Activated T-cell treated with anti-CD3 and anti-CD28 coated beads for 24 hours (primary cell): Measurements from ENCODE around the gene SLC25A24.
"Not testable (repeated sequence)": the region's sequence is repeated elsewhere in the genome, so short reads cannot be mapped to it uniquely, and the experiment has no call there.

Experiments used
- DNase-seq: peaks from one replicate; pipeline ENCODE4 v3.0.0-alpha.2; 2020; ENCODE audit warnings: low read depth

Gene SLC25A24

DNA sequence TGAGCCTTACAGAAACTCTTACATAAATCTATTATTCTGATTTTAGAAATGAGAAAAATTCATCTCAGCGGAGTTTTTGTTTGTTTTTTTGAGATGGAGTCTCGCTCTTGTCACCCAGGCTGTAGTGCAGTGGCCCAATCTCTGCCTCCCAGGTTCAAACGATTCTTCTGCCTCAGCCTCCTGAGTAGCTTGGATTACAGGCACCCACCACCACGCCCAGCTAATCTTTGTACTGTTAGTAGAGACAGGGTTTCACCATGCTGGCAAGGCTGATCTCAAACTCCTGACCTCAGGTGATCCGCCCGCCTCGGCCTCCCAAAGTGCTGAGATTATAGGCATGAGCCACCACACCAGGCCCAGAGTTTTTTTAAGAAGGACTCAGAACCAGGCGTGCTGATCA, 60.6 kb downstream of the SLC25A24 start:
- DNase-seq = not testable (repeated sequence)

DNA sequence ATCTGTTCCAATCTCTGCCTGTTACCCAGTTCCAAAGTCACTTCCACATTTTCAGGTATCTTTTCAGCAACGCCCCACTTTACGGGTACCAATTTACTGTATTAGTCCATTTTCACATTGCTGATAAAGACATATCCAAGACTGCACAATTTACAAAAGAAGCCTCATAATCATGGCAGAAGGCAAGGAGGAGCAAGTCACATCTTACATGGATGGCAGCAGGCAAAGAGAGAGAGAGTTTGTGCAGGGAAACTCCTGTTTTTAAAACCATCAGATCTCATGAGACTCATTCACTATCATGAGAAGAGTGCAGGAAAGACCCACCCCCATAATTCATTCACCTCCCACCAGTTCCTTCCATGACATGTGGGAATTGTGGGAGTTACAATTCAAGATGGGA, 67.0 kb downstream of the SLC25A24 start:
- DNase-seq = not testable (repeated sequence)

DNA sequence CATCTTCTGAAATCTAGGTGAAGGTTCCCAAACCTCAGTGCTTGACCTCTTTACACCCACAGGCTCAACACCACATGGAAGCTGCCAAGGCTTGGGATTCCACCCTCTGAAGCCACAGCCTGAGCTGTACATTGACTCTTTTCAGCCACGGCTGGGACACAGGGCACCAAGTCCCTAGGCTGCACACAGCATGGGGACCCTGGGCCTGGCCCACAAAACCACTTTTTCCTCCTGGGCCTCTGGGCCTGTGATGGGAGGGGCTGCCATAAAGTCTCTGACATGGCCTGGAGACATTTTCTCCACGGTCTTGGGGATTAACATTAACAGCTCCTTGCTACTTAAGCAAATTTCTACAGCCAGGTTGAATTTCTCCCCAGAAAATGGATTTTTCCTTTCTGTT, 67.8 kb downstream of the SLC25A24 start:
- DNase-seq = not testable (repeated sequence)

DNA sequence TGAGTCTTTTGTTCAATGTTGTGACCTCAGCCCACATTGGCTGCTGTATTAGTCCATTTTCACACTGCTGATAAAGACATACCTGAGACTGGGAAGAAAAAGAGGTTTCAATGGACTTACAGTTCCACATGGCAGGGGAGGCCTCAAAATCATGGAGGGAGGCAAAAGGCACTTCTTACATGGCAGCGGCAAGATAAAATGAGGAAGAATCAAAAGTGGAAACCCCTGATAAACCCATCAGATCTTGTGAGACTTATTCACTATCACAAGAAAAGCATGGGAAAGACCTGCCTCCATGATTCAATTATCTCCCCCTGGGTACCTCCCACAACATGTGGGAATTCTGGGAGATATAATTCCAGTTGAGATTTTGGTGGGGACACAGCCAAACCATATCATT, 68.9 kb downstream of the SLC25A24 start:
- DNase-seq = not testable (repeated sequence)

DNA sequence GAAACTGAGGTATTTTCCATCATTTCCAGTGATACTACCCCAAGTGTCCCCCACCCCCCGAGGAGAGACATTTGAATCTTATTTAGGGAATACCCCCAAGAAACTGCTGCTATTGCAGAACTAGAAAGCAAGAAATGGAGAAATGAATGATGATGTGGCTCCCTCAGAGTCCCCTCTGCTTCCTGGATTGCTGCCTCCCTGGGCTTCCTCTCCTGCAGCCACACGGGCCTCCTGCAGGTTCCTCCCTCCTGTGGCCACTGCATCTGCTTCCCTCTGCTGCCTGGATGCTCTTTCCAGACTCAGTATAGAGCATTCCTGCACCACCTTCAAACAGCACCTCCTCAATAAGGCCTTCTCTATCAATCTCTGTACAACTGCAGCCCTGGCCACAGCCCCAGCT, 69.3 kb downstream of the SLC25A24 start:
- no peak for DNase-seq

DNA sequence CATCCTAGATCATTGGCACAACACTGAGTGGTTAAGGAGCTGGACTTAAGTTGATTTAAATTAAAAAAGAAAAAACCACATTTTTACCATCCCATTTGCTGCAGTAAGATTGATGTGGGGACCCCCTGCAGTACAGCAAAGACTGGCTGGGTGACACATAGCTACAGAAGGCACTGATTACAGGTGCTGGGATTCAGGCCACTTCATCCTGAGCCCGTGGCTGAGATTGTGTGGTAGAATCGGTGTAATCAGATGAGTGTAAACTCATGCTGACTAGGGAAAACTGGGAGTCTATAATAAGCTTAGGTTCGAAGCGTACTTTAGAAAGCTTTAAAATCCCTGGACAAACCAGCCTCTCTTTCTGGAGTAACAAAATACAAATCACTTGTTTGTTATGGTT, 70.1 kb downstream of the SLC25A24 start:
- no peak for DNase-seq

DNA sequence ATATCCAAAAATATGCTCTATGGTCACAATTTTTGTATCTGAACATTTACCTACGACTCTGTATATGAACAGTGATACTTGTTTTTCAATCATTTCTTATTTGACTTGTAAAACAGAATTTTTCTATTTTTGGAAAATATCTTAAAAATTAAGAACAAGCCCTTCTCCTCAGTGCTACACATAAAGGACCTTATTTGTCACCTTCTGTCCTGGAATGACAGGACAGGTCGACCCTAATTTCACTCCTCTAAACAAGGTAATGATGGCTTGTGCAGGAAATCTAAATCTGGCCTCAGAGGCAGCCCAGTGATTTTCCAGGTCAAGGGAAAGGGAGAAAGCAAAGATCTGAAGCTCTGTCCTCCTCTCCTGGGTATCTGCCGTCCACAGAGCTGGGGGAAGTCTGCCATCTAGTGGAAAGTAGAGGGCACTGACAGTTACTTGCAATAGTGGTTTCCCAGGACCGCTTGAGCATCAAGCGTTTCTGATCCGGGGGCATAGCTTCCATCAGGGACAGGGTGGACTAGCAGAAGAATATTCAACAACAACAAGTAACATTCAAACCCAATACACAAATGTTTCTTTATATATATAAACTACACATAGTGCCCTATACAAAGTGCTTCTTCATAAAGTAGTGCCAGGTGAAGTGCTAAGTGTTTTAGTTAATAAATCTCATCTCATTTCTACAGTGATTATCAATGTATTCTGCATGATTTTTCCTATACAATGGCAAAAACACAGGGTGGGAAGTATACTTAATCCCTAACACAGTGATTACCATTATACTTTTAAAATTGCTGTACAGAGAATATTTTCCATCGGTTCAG, 74.6 kb downstream of the SLC25A24 start:
- peak; percentile 47 for DNase-seq

DNA sequence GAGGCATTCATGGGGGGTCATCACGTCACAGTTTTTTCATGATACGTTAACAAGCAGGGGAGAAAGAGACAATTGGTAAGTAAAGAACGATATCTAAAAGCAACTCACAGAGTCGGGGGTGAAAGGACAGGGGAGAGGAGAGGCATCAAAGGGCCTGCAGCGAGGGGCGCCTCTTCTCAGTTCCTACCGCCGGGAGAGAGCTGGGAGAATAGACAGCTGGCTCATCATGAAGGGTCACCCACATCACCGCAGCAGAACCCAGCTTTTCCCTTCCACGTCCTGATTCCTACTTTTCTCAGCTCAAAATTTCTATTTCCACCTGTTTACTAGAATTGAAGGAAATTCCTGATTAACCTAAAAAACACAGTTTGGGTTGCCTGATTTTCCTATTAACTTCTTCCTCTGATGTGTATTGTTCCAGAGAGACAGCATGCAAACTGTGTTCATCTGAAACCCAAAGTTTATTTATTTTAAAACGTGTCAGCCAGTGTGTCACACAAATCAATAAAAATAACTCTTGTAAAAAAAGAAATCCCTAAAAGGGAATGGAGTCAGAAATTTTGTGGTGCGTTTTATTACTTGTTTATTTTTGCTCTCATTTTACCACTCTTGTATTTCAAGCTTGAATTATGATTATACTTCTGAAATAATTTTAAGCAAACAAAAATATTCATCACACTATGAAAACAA, 75.4 kb downstream of the SLC25A24 start:
- no peak for DNase-seq

DNA sequence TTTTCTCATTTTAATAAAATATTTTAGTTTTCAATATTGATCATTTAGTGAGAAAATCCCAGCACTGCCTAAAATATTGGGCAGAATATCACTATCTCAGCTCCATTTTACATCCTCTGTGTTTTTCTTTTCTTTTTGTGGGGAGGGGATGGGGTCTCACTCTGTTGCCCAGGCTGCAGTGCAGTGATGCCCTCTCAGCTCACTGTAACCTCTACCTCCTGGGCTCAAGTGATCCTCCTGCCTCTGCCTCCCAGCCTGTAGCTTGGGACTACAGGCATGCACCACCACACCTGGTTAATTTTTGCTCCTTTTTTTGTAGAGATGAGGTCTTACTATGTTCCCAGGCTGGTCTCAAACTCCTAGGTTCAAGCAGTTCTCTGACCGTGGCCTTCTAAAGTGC, 76.1 kb downstream of the SLC25A24 start:
- no peak for DNase-seq

DNA sequence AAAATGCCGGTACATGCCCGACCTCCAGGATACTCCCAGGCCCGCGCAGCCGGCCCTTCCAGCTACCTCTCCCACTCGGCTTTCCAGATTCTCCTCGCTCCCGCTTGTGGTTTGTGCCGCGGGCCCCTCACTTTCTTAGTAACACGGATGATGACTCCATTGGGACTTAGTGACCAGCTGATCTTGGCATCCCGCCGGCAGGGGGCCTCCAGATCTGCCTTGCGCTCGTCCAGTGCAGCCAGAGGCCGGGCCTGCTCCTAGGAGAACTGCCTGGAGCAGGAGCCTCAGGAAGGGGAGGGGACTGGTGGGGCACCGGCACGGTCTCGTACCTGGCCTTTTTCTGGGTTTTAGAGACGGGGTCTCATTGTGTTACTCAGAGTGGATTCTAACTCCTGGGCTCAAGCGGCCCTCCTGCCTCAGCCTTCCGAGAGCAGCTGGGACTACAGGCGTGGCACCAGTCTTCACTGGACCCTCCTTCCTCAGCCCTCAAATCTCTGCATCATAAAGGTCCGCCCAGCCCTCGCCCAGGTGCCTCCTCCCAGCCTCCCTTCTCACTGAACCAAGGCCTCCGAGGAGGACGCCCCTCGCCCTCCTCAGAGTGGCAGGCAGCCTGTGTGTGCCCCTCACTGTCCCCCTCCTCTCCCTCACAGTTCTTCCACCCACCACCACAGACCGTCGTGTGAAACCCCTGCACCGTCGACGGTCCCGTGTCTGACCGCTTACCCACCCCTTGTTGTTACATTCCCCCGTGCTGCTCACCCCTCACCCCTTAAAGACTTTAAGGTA, 78.6 kb downstream of the SLC25A24 start:
- DNase-seq = no peak

DNA sequence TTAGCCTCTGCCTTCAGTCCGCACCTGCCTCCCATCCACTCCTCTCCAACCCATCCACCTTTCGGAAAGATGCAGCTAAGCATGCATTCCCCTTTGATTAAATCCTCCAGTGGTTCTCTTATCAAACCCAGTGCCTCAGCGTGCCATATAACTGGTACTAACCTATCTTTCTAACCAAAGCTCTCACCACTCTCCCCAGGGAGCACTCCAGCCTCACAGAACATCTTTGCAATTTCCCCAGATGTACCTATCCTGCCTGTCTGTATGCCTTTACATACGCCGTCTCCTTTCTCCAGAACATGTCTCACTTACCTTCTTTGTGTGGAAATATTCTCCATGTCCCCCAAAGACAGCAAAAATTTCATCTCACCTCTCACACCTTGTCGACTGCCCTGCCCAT, 80.0 kb downstream of the SLC25A24 start:
- DNase-seq = no peak

DNA sequence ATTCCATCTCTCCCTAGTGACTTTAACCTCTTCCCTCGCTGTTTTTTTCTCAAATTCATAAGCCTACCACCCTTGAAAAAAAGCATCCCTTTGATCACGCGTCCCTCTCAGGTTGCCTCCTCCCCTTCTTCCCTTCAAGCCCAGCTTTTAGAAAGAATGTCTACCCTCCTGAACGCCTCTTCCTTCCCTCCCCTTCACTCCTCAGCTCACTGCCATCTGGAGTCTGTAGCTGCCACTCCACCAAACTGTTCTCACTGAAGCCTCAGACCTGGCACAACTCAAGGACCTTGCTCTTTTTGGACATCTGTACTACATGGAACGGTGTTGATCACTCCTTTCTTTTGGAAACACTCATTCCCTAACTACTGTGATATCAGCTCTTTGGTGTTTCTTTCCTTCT, 80.6 kb downstream of the SLC25A24 start:
- no peak for DNase-seq

DNA sequence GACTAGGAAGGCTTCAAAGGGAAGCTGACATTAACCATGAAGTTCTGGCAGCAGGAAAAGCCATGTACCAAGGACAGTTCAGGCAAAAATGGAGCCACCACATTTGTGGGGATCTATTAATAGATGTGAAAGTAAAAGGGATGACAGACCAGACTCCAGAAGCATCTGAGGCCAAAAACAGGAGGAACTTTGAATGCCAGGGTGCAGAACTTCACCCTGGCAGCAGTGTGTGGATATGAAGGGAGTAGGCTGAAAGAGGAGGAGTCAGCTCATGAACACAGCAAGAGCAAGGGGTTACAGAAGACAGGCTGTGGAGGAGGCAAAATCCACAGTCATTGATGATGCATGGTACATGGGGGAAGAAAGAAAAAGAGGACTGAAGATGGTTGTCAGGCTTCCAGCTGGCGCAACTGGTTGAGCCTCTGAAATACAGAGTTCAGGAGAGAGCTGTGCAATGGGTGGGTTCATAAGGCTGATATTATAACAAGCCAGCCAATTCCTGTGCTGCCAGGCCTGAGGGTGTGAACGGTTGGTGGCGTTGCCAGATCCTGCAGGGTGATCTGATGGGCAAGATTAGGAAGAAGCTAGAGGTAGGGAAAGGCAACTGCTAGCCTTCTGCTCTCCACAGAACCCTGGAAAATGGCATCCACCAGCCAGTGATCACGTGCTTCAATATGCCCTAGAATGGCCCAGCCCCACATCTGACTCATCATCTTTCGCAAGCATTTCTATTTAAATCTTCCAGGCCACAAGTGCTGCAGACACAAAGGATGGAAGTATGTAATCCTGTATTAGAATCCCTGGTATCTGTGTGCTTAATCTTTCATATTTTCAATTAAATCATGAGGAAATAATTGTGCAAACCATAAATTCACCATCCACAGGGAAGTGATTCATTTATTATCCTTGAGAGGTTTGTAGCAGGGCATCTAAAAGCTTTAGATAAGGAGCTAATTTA, 81.9 kb downstream of the SLC25A24 start:
- DNase-seq = no peak

DNA sequence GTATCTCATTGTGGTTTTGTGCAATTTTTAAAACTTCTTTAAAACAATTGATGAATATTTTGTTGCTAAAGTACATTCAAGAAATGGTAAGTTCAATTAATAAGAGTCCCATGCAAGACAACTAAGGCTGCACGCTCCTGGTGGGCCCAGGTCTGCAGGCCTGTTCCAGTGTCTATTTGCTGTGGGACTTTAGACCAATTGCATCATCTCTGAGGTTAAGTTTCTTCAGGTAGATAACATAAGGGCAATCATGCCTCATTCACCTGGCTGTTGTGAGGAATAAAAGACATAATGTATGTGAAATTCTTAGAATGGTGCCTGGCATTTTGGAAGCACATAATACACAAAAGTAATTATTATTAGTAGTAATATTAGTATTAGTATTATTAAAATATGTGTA, 82.9 kb downstream of the SLC25A24 start:
- DNase-seq = no peak

DNA sequence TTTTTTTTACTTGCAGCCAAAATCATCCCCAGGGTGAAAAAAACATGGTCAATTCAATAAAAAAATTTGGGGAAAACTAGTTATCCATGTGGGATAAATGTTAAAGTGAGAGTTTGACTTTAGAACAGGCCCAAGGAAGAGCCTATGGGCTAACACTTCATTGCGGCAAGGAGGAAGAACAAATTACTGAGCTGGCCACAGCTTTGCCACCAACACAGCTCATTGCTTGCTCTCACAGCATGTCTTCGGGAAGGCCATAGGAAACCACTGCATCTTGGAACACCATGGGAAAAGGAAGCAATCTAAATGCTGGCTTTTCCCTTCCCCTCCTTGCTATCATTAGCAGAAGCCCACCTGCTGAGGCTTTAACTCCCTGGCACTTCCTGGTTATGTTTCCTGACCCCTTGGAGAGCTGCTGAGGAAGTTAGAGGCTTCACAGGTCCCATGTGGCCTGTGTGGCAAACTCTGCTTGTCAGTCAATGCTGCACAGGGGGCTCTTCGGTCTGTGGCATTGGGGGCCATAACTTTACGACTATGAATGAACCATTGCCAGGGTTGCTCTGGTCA, 86.0 kb downstream of the SLC25A24 start:
- no peak for DNase-seq

DNA sequence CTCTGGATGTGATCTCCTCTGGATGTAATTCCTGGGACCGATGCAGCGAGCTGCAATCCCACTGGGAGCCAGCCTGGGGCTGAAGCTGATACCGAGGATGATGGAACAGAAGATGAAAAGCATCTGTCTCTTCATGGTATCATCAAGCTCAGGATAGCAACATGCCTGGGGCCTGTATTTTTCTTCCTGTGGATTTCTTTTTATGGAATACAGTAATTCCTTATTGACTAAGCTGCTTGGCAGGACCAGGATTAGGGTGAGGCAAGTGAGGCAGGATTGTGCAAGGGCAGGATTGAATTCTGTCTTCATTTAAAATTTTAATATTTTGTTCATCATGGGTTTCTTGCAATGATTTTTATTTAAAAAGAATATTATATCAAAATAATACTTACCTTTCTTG, 86.6 kb downstream of the SLC25A24 start:
- no peak for DNase-seq

DNA sequence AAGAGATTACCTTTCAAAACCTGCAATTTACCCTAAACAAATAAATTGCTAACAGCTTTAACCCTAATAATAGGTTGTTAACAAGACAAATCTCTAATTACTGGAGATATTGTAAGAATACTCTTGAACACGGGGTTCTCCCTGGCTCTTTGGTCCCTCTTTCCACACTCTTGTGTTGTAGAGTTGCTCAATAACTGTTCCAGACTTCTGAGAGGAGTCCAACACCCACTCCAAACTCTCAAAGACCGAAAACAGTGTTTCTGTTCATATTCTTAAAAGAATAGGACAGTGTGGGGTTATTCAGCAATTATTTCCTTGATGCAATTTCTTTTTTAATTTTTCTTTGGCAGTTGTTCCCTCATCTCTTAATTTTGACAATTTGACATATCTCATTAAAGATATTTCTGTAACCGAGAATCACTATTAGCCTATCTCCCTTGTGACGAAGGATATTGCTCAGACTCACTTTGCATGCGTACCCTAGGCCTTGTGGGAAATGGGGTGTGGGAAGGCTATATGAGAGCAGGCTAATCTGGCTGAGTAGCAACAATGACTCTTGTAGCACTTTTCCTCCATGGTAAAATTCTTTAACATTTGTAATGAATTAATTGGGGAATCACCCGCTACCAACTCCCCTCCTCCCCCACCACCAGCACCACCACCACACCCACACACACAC, 90.7 kb downstream of the SLC25A24 start:
- DNase-seq = no peak

DNA sequence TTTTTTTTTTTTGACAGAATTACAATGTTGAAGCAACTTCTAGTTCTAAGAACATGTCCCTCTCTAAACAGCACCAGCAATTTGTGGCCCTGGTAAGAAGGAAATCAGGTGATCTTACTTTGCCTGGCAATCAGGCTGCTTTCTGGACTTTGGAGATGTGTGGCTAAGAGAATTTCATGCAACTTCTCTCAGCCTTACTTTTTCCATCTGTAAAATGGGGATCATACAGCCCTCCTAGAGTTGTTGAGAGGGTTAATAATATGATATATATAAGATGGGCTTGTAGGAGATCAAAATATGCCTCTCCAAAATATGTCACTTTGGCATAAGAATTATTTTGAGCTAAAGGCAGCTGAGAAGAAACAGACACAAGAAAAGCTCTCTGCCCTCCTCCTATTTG, 92.0 kb downstream of the SLC25A24 start:
- no peak for DNase-seq

DNA sequence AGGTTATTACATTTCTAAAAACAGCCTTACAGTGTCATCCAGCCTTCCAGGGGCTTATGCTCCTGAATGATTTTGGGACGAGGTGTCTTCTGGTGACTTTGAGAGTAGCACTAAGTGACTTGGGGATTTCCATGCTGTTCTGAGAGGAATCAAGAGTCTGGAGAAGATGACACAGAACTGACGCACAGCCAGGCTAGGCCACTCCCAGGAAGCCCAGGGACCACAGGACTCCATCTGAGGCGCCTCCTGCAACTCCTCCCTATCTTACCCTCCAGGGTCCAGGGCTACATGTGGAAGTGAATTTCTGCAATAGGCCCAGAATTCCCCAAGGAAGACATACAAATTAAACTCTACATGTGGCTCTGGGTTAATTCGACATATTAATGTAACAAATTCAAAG, 92.5 kb downstream of the SLC25A24 start:
- peak; percentile 26 for DNase-seq

DNA sequence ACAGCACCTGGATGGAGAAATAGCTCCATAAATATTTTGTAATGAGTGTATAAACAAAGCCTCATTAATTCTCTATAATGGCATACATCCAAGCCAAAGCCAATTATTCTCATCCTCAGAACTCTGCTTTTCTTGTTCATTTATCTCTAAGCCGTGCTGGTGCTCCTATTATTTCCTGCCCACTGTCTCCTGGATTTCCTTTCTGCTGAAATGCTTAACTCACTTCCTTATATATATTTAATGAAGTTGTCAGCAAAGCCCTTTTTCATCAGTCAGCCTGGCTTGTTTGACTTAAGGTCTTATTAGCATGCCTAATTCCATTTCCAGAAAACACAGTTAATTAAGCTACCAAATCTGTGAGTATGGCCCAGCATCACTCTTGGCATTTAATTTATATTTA, 93.4 kb downstream of the SLC25A24 start:
- no peak for DNase-seq

DNA sequence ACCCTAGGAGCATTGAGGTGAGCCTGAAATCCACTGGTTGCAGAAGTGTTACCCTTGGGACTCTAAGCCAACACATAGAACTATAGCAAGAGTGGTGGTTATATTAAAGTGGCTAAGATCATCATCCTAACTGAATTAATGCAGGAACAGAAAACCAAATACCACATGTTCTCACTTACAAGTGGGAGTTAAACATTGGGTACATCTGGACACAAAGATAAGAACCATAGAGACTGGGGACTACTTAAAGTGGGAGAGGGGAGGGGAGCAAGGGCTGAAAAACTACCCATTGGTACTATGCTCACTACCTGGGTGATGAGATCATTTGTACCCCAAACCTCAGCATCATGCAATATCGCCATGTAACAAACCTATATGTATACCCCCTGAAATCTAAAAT, 100.0 kb downstream of the SLC25A24 start:
- DNase-seq = no peak
